Neural cell (in vitro differentiated cells): ENCODE measurements around the gene CBL.

Experiments
- EP300 ChIP-seq: fragments of 450-650 bp; conservative IDR thresholded peaks from 2 replicates; pipeline ENCODE4 v1.6.1; 2014; ENCODE audit warnings: antibody characterized with exemption, mild to moderate bottlenecking, moderate library complexity; ENCODE audit not compliant: poor library complexity, severe bottlenecking
- EZH2 ChIP-seq: fragments of 200-600, 300-800 bp; shearing (Covaris generic), sonication (generic); IDR thresholded peaks from 2 replicates; pipeline ENCODE4 v1.6.1; 2014; ENCODE audit warnings: antibody characterized with exemption, low read length, borderline replicate concordance, mild to moderate bottlenecking; ENCODE audit not compliant: insufficient read depth, poor library complexity, severe bottlenecking

DNA sequence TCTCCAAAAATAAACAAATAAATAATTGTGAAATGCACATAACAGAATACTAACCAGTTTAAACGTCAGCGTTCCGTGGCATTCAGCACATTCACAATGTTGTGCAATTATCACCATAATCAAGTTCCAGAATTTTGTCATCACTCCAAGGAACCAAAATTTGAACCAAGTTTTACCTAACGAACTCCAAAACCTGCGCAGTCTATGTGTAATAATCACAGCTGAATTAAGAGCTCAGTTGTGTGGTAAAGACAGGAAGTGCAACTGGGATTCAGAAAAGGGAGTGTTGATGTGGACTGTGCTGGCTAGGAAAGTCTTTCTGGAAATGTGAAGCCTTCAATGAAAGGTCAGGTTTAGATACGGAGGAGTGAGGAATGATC lies 116.2 kb downstream of the CBL start:
- TF ChIP-seq EZH2 = no peak
- no peak for TF ChIP-seq EP300
